Neural progenitor cell (in vitro differentiated cells): ENCODE data around the gene PAPPA2.

ENCODE experiments used
- EZH2 ChIP-seq: fragments of 200-600 bp; sonication (generic); IDR thresholded peaks from 2 replicates; pipeline ENCODE4 v1.6.1; 2017; ENCODE audit warnings: antibody characterized with exemption, mild to moderate bottlenecking, moderate library complexity
- EZH2phosphoT487 ChIP-seq: fragments of 200-600 bp; sonication (generic); IDR thresholded peaks from 2 replicates; pipeline ENCODE4 v1.6.1; 2017; ENCODE audit warnings: antibody characterized with exemption
- TF ChIP-seq, protein P1 (sequence below): fragments of 200-600 bp; sonication (generic); IDR thresholded peaks from 2 replicates; pipeline ENCODE4 v1.5.1; 2017; ENCODE audit warnings: antibody characterized with exemption, mild to moderate bottlenecking

GRCh38 chr1:176540428-176540827 is 77.5 kb downstream of the PAPPA2 start:
- TF ChIP-seq EZH2phosphoT487 (no peak), EZH2 (no peak)
- TF ChIP-seq, protein P1, sequence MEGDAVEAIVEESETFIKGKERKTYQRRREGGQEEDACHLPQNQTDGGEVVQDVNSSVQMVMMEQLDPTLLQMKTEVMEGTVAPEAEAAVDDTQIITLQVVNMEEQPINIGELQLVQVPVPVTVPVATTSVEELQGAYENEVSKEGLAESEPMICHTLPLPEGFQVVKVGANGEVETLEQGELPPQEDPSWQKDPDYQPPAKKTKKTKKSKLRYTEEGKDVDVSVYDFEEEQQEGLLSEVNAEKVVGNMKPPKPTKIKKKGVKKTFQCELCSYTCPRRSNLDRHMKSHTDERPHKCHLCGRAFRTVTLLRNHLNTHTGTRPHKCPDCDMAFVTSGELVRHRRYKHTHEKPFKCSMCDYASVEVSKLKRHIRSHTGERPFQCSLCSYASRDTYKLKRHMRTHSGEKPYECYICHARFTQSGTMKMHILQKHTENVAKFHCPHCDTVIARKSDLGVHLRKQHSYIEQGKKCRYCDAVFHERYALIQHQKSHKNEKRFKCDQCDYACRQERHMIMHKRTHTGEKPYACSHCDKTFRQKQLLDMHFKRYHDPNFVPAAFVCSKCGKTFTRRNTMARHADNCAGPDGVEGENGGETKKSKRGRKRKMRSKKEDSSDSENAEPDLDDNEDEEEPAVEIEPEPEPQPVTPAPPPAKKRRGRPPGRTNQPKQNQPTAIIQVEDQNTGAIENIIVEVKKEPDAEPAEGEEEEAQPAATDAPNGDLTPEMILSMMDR = no peak
